HEK293T (cell line): ENCODE data around the gene CD69.

Experiments used
- CTCF ChIA-PET: fragments of 350-600 bp; formaldehyde crosslinking; extraction: SDS; loops from one replicate; lab custom pipeline; 2021; ENCODE audit warnings: antibody characterized with exemption, inconsistent platforms; lab: Yijun Ruan, JAX
- POLR2A ChIA-PET: fragments of 350-600 bp; formaldehyde crosslinking; extraction: SDS; loops from one replicate; lab custom pipeline; 2020; ENCODE audit warnings: antibody characterized with exemption, inconsistent platforms; lab: Yijun Ruan, JAX
- DNase-seq: peaks from one replicate; pipeline ENCODE4 v3.0.0; 2012; ENCODE audit warnings: mixed read lengths; ENCODE audit errors: extremely low spot score
- ARNT ChIP-seq: fragments of 450-650 bp; IDR thresholded peaks from 2 replicates; pipeline ENCODE4 v1.6.1; 2017; ENCODE audit warnings: mild to moderate bottlenecking
- BHLHE40 ChIP-seq: fragments of 450-650 bp; IDR thresholded peaks from 2 replicates; pipeline ENCODE4 v1.6.1; 2016; ENCODE audit warnings: mild to moderate bottlenecking, moderate library complexity, borderline replicate concordance
- CTBP1 ChIP-seq: fragments of 450-650 bp; IDR thresholded peaks from 2 replicates; pipeline ENCODE4 v1.6.1; 2016; ENCODE audit warnings: borderline replicate concordance
- ELF4 ChIP-seq: fragments of 450-650 bp; IDR thresholded peaks from 2 replicates; pipeline ENCODE4 v1.6.1; 2017; ENCODE audit warnings: antibody characterized with exemption
- FOXA1 ChIP-seq: fragments of 450-650 bp; IDR thresholded peaks from 2 replicates; pipeline ENCODE4 v1.6.1; 2016; ENCODE audit warnings: mild to moderate bottlenecking
- FOXK2 ChIP-seq: fragments of 450-650 bp; IDR thresholded peaks from 2 replicates; pipeline ENCODE4 v1.6.1; 2016; ENCODE audit warnings: mild to moderate bottlenecking
- FOXM1 ChIP-seq: fragments of 450-650 bp; IDR thresholded peaks from 2 replicates; pipeline ENCODE4 v1.6.1; 2017; ENCODE audit warnings: mild to moderate bottlenecking, borderline replicate concordance
- HDGF ChIP-seq: fragments of 450-650 bp; IDR thresholded peaks from 2 replicates; pipeline ENCODE4 v1.6.1; 2017; ENCODE audit warnings: antibody characterized with exemption, borderline replicate concordance
- L3MBTL2 ChIP-seq: fragments of 450-650 bp; conservative IDR thresholded peaks from 2 replicates; pipeline ENCODE4 v1.6.1; 2016; ENCODE audit warnings: mild to moderate bottlenecking
- LEF1 ChIP-seq: fragments of 450-650 bp; IDR thresholded peaks from 2 replicates; pipeline ENCODE4 v1.6.1; 2017; ENCODE audit warnings: mild to moderate bottlenecking, borderline replicate concordance
- NFRKB ChIP-seq: fragments of 450-650 bp; IDR thresholded peaks from 2 replicates; pipeline ENCODE4 v1.6.1; 2016; ENCODE audit warnings: mild to moderate bottlenecking, moderate library complexity
- PKNOX1 ChIP-seq: fragments of 450-650 bp; IDR thresholded peaks from 2 replicates; pipeline ENCODE4 v1.6.1; 2016
- SP1 ChIP-seq: fragments of 450-650 bp; IDR thresholded peaks from 2 replicates; pipeline ENCODE4 v1.6.1; 2017
- SUZ12 ChIP-seq: fragments of 450-650 bp; IDR thresholded peaks from 2 replicates; pipeline ENCODE4 v1.6.1; 2016; ENCODE audit warnings: mild to moderate bottlenecking
- TARDBP ChIP-seq: fragments of 450-650 bp; IDR thresholded peaks from 2 replicates; pipeline ENCODE4 v1.6.1; 2016
- ZNF384 ChIP-seq: fragments of 450-650 bp; IDR thresholded peaks from 2 replicates; pipeline ENCODE4 v1.6.1; 2016

The CD69 gene

GRCh38 chr12:9794484-9795093 lies 33.9 kb upstream of the CD69 start:
- ChIA-PET CTCF (no interaction called here), POLR2A (no interaction called here)
- no peak for DNase-seq
- no peak for TF ChIP-seq CTBP1
- TF ChIP-seq SP1, result no peak
- no peak for TF ChIP-seq SUZ12
- TF ChIP-seq L3MBTL2, result no peak
- TF ChIP-seq ZNF384, result no peak
- no peak for TF ChIP-seq FOXA1
- no peak for TF ChIP-seq ELF4
- no peak for TF ChIP-seq HDGF
- TF ChIP-seq TARDBP, result no peak
- no peak for TF ChIP-seq FOXK2
- TF ChIP-seq NFRKB, result no peak
- no peak for TF ChIP-seq LEF1
- TF ChIP-seq BHLHE40, result no peak
- TF ChIP-seq FOXM1, result no peak
- TF ChIP-seq ARNT, result no peak
- no peak for TF ChIP-seq PKNOX1

DNA sequence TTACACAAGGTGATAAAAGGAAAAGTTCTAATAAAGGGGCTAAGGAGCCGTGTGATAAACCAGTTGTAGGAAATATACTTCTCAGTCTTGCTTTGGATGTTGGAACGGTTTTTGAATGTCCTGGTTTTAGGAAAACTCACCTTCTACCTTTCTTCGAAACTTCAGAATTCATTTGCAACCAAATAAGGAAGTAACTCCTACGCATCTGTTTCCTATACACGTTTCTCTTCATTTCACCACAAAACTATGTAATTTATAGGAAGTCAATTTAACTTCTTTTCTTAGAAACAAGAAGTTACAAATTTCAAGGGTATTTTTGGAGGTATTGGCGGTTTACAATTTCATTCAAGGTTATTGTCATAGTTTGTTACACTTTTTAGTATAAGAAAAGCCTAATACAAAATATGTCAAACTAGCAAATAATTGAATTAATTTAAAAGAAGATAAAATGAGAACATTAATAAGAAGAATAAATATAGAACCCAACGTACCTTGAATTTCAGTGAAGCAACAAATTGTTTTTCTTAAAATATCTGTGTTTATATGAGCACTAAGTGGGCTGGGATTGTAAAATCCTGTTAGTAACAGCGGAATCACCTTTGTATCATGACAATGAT lies 33.2 kb upstream of the CD69 start:
- CTCF ChIA-PET, result no interaction called here
- POLR2A ChIA-PET, result no interaction called here
- DNase-seq, result no peak
- no peak for TF ChIP-seq CTBP1

DNA sequence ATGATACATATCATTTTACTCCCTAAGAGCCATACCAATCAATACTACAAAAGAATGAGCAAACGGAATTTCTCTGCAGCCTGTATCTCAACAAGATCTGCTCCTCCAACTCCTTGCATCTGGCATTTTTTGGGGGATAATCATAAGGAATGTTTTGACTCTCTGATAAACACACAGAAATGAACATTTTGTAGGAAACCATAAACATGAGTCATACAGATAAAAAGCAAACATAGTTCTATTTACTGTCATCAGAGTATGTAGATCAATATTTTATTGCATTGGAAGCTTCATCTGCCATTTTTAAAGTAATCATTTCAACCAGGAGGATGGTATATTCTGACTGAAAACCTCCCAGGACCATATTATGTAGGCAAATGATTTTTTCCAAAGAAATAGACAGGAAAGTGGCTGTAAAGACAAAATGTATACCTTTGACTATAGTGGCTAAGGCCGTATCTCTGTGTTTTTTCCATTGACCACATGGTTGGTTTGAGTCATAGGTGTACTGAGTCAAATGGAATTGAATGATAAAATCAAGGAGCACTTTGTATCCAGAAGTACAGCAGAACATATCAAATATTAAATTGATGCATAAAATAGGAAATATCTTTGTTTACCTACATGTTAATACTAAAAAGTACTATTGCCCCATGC lies 32.4 kb upstream of the CD69 start:
- CTCF ChIA-PET, result no interaction called here
- DNase-seq, result no peak
- no peak for TF ChIP-seq SUZ12
- no peak for TF ChIP-seq HDGF
- no peak for TF ChIP-seq BHLHE40
- TF ChIP-seq FOXM1, result no peak
- no peak for TF ChIP-seq TARDBP
- TF ChIP-seq ELF4, result no peak
- TF ChIP-seq FOXA1, result no peak
- no peak for TF ChIP-seq SP1
- TF ChIP-seq LEF1, result no peak
- no peak for TF ChIP-seq PKNOX1
- TF ChIP-seq CTBP1, result no peak
- no peak for TF ChIP-seq ZNF384
- no peak for TF ChIP-seq ARNT
- no peak for TF ChIP-seq FOXK2
- no peak for TF ChIP-seq L3MBTL2
- TF ChIP-seq NFRKB, result no peak
- POLR2A ChIA-PET, result no interaction called here

GRCh38 chr12:9792185-9792900 lies 31.6 kb upstream of the CD69 start:
- POLR2A ChIA-PET, result no interaction called here

More at GRCh38 chr12:9792185-9792900, 31.6 kb upstream of the CD69 start:
- TF ChIP-seq SP1, result no peak
- no peak for TF ChIP-seq ZNF384
- TF ChIP-seq ARNT, result no peak
- no peak for TF ChIP-seq SUZ12
- TF ChIP-seq BHLHE40, result no peak
- TF ChIP-seq FOXK2, result no peak
- TF ChIP-seq L3MBTL2, result no peak
- TF ChIP-seq CTBP1, result no peak
- TF ChIP-seq HDGF, result no peak
- no peak for TF ChIP-seq LEF1
- no peak for TF ChIP-seq PKNOX1
- TF ChIP-seq NFRKB, result no peak
- no peak for TF ChIP-seq ELF4
- no peak for TF ChIP-seq FOXA1
- TF ChIP-seq FOXM1, result no peak
- no peak for TF ChIP-seq TARDBP
- DNase-seq, result no peak
- CTCF ChIA-PET, result no interaction called here
